BE2C (cell line): ENCODE results near the gene THRA.

Source experiments
- DNase-seq: peaks from one replicate; pipeline ENCODE4 v3.0.0-alpha.2; 2020
- H3K27me3 ChIP-seq: fragments of 250-450 bp; sonication (Bioruptor Pico); 2 replicates; pipeline ENCODE4 v1.5.1; 2020; ENCODE audit warnings: mild to moderate bottlenecking
- H3K36me3 ChIP-seq: fragments of 250-450 bp; sonication (Bioruptor Pico); 2 replicates; pipeline ENCODE4 v1.5.1; 2020; ENCODE audit warnings: mild to moderate bottlenecking
- H3K4me1 ChIP-seq: fragments of 250-450 bp; sonication (Bioruptor Pico); 2 replicates; pipeline ENCODE4 v1.5.1; 2020
- H3K4me3 ChIP-seq: 2 replicates; pipeline ENCODE4 v1.5.1; 2011; ENCODE audit warnings: low read depth, low read length
- H3K9me3 ChIP-seq: fragments of 250-450 bp; sonication (Bioruptor Pico); 2 replicates; pipeline ENCODE4 v1.5.1; 2020
- CTCF ChIP-seq: IDR thresholded peaks from 2 replicates; pipeline ENCODE4 v1.5.1; 2012; ENCODE audit warnings: mild to moderate bottlenecking, low read depth, low read length

THRA gene

GRCh38 chr17:40017422-40018080 lies 45.2 kb upstream of the THRA start:
- H3K4me1 ChIP-seq, result no peaks in the 10 kb centered on the region
- H3K9me3 ChIP-seq, result no peaks in the 10 kb centered on the region
- peaks cover 29% of the 10 kb centered on the region for H3K36me3 ChIP-seq
- no peak overlapping the region for H3K4me3 ChIP-seq
- TF ChIP-seq CTCF, result no peak
- no peaks in the 10 kb centered on the region for H3K27me3 ChIP-seq
- DNase-seq, result no peak

- H3K9me3 ChIP-seq, result no peaks in the 10 kb centered on the region
- no peaks in the 10 kb centered on the region for H3K4me1 ChIP-seq
- H3K36me3 ChIP-seq, result peaks cover 37% of the 10 kb centered on the region
- DNase-seq, result no peak
- no peak overlapping the region for H3K4me3 ChIP-seq
- H3K27me3 ChIP-seq, result no peaks in the 10 kb centered on the region
- TF ChIP-seq CTCF, result no peak
These were observed 44.3 kb upstream of the THRA start for GRCh38 chr17:40018211-40019121.

- no peaks in the 10 kb centered on the region for H3K4me1 ChIP-seq
- no peaks in the 10 kb centered on the region for H3K27me3 ChIP-seq
- H3K36me3 ChIP-seq, result peaks cover 37% of the 10 kb centered on the region
- no peak overlapping the region for H3K4me3 ChIP-seq
- no peak for TF ChIP-seq CTCF
- no peaks in the 10 kb centered on the region for H3K9me3 ChIP-seq
- no peak for DNase-seq
These were observed 43.4 kb upstream of the THRA start for GRCh38 chr17:40019140-40019991.

- no peak for DNase-seq
- Histone ChIP-seq H3K4me3 (no peak overlapping the region), H3K36me3 (peaks cover 42% of the 10 kb centered on the region), H3K27me3 (no peaks in the 10 kb centered on the region), H3K4me1 (no peaks in the 10 kb centered on the region), H3K9me3 (no peaks in the 10 kb centered on the region)
- TF ChIP-seq CTCF, result no peak
These were observed 42.6 kb upstream of the THRA start for GRCh38 chr17:40020146-40020545.

GRCh38 chr17:40021451-40021971 lies 41.3 kb upstream of the THRA start:
- Histone ChIP-seq H3K36me3 (peaks cover 56% of the 10 kb centered on the region), H3K4me3 (no peak overlapping the region), H3K27me3 (no peaks in the 10 kb centered on the region), H3K9me3 (no peaks in the 10 kb centered on the region), H3K4me1 (peaks cover 4% of the 10 kb centered on the region; the same call in 1 of the 2 replicates)
- TF ChIP-seq CTCF, result no peak
- no peak for DNase-seq
